ENCODE measurements around the gene BDKRB2. TPM values are rescaled to one million over a fixed set of nuclear protein-coding genes. Genes with fewer than 3 reads are reported as not detected.

BDKRB2 gene
- total and polyA plus RNA-seq, 2 experiments from 2014 or later, result 12.4 to 14.4 TPM

DNA sequence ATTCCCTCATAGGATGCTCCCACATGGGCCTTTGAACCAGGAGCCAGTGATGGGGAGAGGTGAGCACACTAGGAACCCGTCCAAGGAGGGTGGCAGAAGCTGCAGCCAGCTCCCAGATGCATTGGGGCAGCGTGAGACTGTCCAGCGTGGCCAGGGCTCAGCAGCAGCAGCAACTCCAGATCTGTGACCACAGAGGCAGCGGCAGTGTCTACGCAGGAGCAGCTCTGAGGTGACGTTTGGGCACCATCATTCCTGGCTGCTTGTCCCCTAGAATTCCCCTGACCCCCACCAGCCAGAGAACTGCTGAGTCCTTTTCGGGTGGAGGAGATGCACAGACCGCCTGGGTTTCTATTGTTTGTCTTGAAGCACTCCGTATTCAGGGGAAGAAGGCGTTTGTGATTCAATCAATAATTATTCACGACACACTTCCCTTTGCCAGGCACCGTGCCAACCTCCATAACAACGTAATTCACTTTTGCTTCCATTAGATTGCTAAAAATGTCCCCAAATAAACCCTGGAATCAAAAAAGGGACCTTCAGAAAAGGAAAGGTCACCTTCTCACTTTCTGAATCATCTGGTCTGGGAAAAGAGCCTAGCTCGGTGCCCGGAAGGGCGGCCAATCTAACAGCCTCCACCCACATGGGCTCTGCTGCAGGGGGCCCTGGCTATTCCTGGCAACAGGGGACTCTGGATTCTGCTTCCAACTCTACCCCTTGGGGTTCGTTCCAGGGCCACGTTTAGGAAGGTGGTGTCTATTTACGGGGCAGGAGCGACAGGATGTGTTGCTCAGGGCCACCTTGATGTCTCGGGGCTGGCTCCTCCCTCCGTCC is 11.4 kb upstream of the BDKRB2 start:
- H3K9ac ChIP-seq, result no peak overlapping the region
- H4K20me1 ChIP-seq (ENCODE audit: insufficient read depth), result no peaks in the 10 kb centered on the region
- H2AFZ ChIP-seq, result no peak overlapping the region
- peak; percentile 35 for DNase-seq
- H3K27ac ChIP-seq, result no peak overlapping the region
- no peak overlapping the region for H3K4me2 ChIP-seq (ENCODE audit: unreplicated experiment)
- H3K4me1 ChIP-seq (ENCODE audit: insufficient read depth), result 0 out of 2 replicates have a peak, but pooled peaks cover 7% of the 10 kb centered on the region
- no peaks in the 10 kb centered on the region for H3K36me3 ChIP-seq (ENCODE audit: low read depth)
- H3F3A ChIP-seq (ENCODE audit: insufficient read depth), result no peaks in the 10 kb centered on the region
- TF ChIP-seq EZH2 (IDR thresholded peaks at IDR 0.05; ENCODE audit: insufficient read depth, poor library complexity, severe bottlenecking), result no peak
- no peak for TF ChIP-seq EZH2phosphoT487 (IDR thresholded peaks at IDR 0.05; ENCODE audit: insufficient read depth, low read depth)
- H3K27me3 ChIP-seq (replicated peaks; ENCODE audit: insufficient read depth), result no peaks in the 10 kb centered on the region
- 71 to 73% methylated on average over 22 of the region's 22 CpGs for WGBS, 2 experiments (ENCODE audit: low coverage in 1 of 2, low lambda C conversion rate in 2 of 2, missing lambda C conversion rate in 2 of 2)
- H3K9me3 ChIP-seq (ENCODE audit: low read depth), result no peaks in the 10 kb centered on the region
- in situ Hi-C loops (cut with MboI), result no loop called here
- H3K9me2 ChIP-seq (ENCODE audit: insufficient read depth), result no peaks in the 10 kb centered on the region
- H3K79me2 ChIP-seq (ENCODE audit: insufficient read depth), result no peaks in the 10 kb centered on the region
- no peak overlapping the region for H3K4me3 ChIP-seq

- no peak overlapping the region for H3K9ac ChIP-seq
- 91 to 96% methylated on average over 10 of the region's 10 CpGs for WGBS, 2 experiments (ENCODE audit: low coverage in 1 of 2, low lambda C conversion rate in 2 of 2, missing lambda C conversion rate in 2 of 2)
- H3K27ac ChIP-seq, result no peak overlapping the region
- no peaks in the 10 kb centered on the region for H3K9me2 ChIP-seq (ENCODE audit: insufficient read depth)
- H2AFZ ChIP-seq, result no peak overlapping the region
- no peaks in the 10 kb centered on the region for H3K27me3 ChIP-seq (replicated peaks; ENCODE audit: insufficient read depth)
- DNase-seq, result no peak
- H3K4me1 ChIP-seq (ENCODE audit: insufficient read depth), result 0 out of 2 replicates have a peak, but pooled peaks cover 4% of the 10 kb centered on the region
- H3K79me2 ChIP-seq (ENCODE audit: insufficient read depth), result no peaks in the 10 kb centered on the region
- H3K4me2 ChIP-seq (ENCODE audit: unreplicated experiment), result no peak overlapping the region
- no peaks in the 10 kb centered on the region for H4K20me1 ChIP-seq (ENCODE audit: insufficient read depth)
- in situ Hi-C loops (cut with MboI), result no loop called here
- no peak for TF ChIP-seq EZH2phosphoT487 (IDR thresholded peaks at IDR 0.05; ENCODE audit: insufficient read depth, low read depth)
- no peak for TF ChIP-seq EZH2 (IDR thresholded peaks at IDR 0.05; ENCODE audit: insufficient read depth, poor library complexity, severe bottlenecking)
- no peaks in the 10 kb centered on the region for H3K36me3 ChIP-seq (ENCODE audit: low read depth)
- H3F3A ChIP-seq (ENCODE audit: insufficient read depth), result no peaks in the 10 kb centered on the region
- H3K4me3 ChIP-seq, result no peak overlapping the region
- H3K9me3 ChIP-seq (ENCODE audit: low read depth), result no peaks in the 10 kb centered on the region
Measured at GRCh38 chr14:96194262-96194656, 10.4 kb upstream of the BDKRB2 start.

GRCh38 chr14:96194657-96195431 is 9.8 kb upstream of the BDKRB2 start:
- no peak overlapping the region for H3K4me2 ChIP-seq (ENCODE audit: unreplicated experiment)
- TF ChIP-seq EZH2 (IDR thresholded peaks at IDR 0.05; ENCODE audit: insufficient read depth, poor library complexity, severe bottlenecking), result no peak
- no peak for TF ChIP-seq EZH2phosphoT487 (IDR thresholded peaks at IDR 0.05; ENCODE audit: insufficient read depth, low read depth)
- no peaks in the 10 kb centered on the region for H3K79me2 ChIP-seq (ENCODE audit: insufficient read depth)
- DNase-seq, result no peak
- in situ Hi-C loops (cut with MboI), result no loop called here
- H3K36me3 ChIP-seq (ENCODE audit: low read depth), result no peaks in the 10 kb centered on the region
- H3F3A ChIP-seq (ENCODE audit: insufficient read depth), result no peaks in the 10 kb centered on the region
- H4K20me1 ChIP-seq (ENCODE audit: insufficient read depth), result no peaks in the 10 kb centered on the region
- no peaks in the 10 kb centered on the region for H3K9me3 ChIP-seq (ENCODE audit: low read depth)
- H3K4me3 ChIP-seq, result no peak overlapping the region
- no peak overlapping the region for H2AFZ ChIP-seq
- no peaks in the 10 kb centered on the region for H3K27me3 ChIP-seq (replicated peaks; ENCODE audit: insufficient read depth)
- H3K9me2 ChIP-seq (ENCODE audit: insufficient read depth), result no peaks in the 10 kb centered on the region
- 0 out of 2 replicates have a peak, but pooled peaks cover 4% of the 10 kb centered on the region for H3K4me1 ChIP-seq (ENCODE audit: insufficient read depth)
- H3K9ac ChIP-seq, result no peak overlapping the region
- H3K27ac ChIP-seq, result no peak overlapping the region
- WGBS, 2 experiments (ENCODE audit: low coverage in 1 of 2, low lambda C conversion rate in 2 of 2, missing lambda C conversion rate in 2 of 2), result 68 to 71% methylated on average over 11 of the region's 11 CpGs

GRCh38 chr14:96195441-96196081 is 9.1 kb upstream of the BDKRB2 start:
- no peak for TF ChIP-seq EZH2 (IDR thresholded peaks at IDR 0.05; ENCODE audit: insufficient read depth, poor library complexity, severe bottlenecking)
- no peak for TF ChIP-seq EZH2phosphoT487 (IDR thresholded peaks at IDR 0.05; ENCODE audit: insufficient read depth, low read depth)
- no peaks in the 10 kb centered on the region for H3K36me3 ChIP-seq (ENCODE audit: low read depth)
- no peaks in the 10 kb centered on the region for H3K79me2 ChIP-seq (ENCODE audit: insufficient read depth)
- H3K4me1 ChIP-seq (ENCODE audit: insufficient read depth), result 0 out of 2 replicates have a peak, but pooled peaks cover 4% of the 10 kb centered on the region
- in situ Hi-C loops (cut with MboI), result no loop called here
- H3K9me3 ChIP-seq (ENCODE audit: low read depth), result no peaks in the 10 kb centered on the region
- H3K27ac ChIP-seq, result no peak overlapping the region
- H3K9me2 ChIP-seq (ENCODE audit: insufficient read depth), result no peaks in the 10 kb centered on the region
- no peak for DNase-seq
- no peak overlapping the region for H3K4me3 ChIP-seq
- no peak overlapping the region for H3K4me2 ChIP-seq (ENCODE audit: unreplicated experiment)
- WGBS, 2 experiments (ENCODE audit: low coverage in 1 of 2, low lambda C conversion rate in 2 of 2, missing lambda C conversion rate in 2 of 2), result 82 to 87% methylated on average over 8 of the region's 8 CpGs
- H4K20me1 ChIP-seq (ENCODE audit: insufficient read depth), result no peaks in the 10 kb centered on the region
- H3K9ac ChIP-seq, result no peak overlapping the region
- H3F3A ChIP-seq (ENCODE audit: insufficient read depth), result no peaks in the 10 kb centered on the region
- no peaks in the 10 kb centered on the region for H3K27me3 ChIP-seq (replicated peaks; ENCODE audit: insufficient read depth)
- H2AFZ ChIP-seq, result no peak overlapping the region

Measured in GM23248 (cell line).